DMS53 (cell line): ENCODE data around the gene SLU7.
"Not testable (repeated sequence)": the region's sequence is repeated elsewhere in the genome, so short reads cannot be mapped to it uniquely, and the experiment has no call there.

ENCODE experiments used
- DNase-seq: peaks from one replicate; lab custom pipeline; 2025; lab: John Stamatoyannopoulos, UW

The SLU7 gene

GRCh38 chr5:160450164-160450932, 31.5 kb upstream of the SLU7 start:
- no peak for DNase-seq

GRCh38 chr5:160449458-160449857, 30.6 kb upstream of the SLU7 start:
- no peak for DNase-seq

GRCh38 chr5:160448886-160449285, 30.0 kb upstream of the SLU7 start:
- DNase-seq, result no peak

DNA sequence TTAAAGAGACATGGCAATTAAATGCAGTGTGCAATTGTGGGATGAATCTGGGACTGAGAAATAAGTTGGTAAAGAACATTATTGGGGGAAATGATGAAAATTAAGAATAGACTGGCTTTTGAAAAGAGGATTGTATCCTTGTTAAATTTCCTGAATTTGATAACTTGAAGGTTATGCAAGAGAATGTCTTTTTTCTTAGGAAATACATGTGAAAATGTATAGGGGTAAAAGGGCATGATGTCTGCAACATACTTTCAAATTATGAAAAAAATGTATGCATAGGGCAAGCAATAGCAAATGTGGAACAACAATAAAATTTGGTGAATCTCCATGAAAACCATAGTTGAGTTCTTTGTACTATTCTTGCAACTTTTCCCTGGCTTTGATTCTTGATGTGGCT, 26.9 kb upstream of the SLU7 start:
- no peak for DNase-seq

- DNase-seq, result no peak
Measured at GRCh38 chr5:160445132-160445531, 26.3 kb upstream of the SLU7 start.

- no peak for DNase-seq
Measured at GRCh38 chr5:160444407-160444806, 25.5 kb upstream of the SLU7 start.

GRCh38 chr5:160442824-160443431, 24.0 kb upstream of the SLU7 start:
- peak; percentile 8 for DNase-seq

- DNase-seq, result no peak
Measured at GRCh38 chr5:160441311-160441781, 22.5 kb upstream of the SLU7 start.

- peak; percentile 86 for DNase-seq
Measured at GRCh38 chr5:160439205-160439600, 20.3 kb upstream of the SLU7 start.

GRCh38 chr5:160438316-160439204, 19.7 kb upstream of the SLU7 start:
- DNase-seq, result peak; percentile 87

DNA sequence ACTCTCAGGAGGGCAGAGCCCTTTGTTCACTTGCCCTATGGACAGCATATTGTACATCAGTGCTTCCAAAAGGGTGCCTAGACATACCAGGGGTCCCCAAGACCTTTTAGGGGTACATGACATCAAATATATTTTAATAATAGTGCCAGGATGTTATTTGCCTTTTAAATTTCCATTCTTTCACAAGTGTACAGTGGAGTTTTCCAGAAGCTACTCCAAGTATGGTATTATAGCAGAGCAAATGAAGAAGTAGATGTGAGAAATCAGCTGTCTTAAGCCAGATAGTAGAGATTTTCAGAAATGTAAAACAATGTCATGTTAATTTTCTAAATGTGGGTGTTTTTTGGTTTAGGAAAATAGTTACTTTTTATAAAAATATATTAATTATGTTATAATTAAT, 18.4 kb upstream of the SLU7 start:
- DNase-seq, result no peak

DNA sequence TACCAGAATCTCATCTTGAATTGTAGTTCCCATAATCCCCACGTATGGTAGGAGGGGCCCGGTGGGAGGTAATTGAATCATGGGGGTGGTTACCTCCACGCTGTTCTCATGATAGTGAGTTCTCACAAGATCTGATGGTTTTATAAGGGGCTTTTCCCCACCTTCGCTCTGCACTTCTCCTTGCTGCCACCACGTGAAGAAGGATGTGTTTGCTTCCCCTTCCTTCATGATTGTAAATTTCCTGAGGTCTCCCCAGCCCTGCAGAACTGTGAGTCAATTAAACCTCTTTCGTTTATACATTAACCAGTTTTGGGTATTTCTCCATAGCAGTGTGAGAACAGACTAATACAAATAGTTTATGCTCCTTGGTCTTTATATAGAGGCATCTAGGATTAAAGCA, 17.8 kb upstream of the SLU7 start:
- DNase-seq, result not testable (repeated sequence)

DNA sequence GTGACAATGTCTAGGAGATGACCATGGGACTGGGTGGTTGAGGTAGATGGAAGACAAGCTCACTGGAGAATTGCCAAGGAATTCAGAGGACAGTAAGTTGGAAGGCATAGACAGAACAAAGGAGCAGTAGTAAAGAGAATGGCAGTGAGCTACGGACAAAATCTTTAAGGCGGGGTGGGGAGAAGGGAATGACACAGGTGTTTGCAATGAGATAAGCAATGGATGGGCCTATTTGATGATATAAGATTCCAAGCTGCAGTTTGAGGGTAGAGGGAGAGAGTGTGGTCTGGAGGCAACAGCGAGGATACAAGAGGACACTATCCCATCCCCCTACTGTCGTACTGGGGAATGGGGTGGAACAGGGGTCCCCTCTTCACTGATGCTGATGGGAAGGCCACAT, 17.1 kb upstream of the SLU7 start:
- DNase-seq, result no peak

- no peak for DNase-seq
Measured at GRCh38 chr5:160435532-160435931, 16.7 kb upstream of the SLU7 start.

- DNase-seq, result peak; percentile 53
Measured at GRCh38 chr5:160434022-160434531, 15.2 kb upstream of the SLU7 start.

DNA sequence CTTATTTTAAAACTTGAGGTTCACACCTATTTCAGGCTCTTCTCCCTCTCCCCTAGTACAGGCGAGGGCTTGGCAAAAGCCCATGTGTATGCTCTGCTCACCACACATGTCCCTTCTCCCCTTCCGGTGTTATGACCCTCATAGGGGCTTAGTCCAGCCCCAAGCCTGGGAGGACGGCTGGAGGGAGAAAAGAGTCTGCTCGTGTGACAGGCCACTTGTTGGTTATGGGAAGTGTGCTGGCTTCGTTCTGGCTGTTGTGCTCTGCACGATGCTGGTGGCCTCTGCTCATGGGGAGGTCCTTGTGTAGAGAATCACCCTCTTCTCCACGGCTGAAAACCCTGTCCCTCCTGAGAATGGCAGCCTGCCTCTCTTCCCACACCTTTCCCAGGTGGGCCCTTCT, 13.9 kb upstream of the SLU7 start:
- no peak for DNase-seq

- DNase-seq, result no peak
Measured at GRCh38 chr5:160432196-160432595, 13.3 kb upstream of the SLU7 start.

- no peak for DNase-seq
Measured at GRCh38 chr5:160427607-160428006, 8.7 kb upstream of the SLU7 start.

DNA sequence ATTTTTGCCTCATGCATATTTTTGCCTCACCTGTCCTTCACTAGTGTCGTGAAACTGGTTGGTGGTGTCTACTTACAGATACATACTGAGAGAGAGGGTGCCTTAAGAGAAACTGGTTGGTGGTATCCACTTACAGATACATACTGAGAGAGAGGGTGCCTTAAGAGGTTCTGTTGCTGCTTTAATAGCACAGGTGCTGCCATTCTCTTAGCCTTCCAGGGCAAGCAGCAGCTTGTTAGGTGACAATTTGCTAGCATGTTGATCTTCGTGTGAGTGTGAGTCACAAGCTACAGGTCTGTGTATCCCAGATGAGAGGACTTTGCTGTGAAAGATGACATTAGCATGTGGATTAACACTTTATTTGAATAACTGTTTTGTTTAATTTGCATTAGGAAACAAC, 4.2 kb upstream of the SLU7 start:
- DNase-seq, result peak; percentile 71

DNA sequence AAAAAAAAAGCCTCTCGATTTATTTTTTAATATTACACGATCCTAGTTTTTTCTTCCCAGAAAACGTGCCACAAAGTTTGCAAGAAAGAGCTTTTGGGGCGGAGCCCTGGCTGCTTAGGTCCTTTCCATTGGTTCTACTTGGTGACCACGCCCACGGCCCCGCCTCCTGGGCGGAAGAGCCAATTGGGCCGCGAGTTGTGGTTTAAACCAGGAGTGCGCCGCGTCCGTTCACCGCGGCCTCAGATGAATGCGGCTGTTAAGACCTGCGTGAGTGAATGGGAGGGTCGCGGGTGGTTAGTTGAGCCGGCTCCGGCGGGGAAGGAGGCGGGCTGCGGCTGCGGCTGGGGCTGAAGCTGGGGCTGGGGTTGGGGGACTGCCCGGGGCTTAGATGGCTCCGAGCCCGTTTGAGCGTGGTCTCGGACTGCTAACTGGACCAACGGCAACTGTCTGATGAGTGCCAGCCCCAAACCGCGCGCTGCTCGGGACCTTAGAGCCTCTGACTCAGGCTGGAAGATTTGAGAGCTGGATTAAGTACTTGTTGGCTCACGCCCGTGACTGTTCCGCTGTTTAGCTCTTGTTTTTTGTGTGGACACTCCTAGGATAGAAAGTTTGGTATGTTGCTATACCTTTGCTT, 2.9 kb upstream of the SLU7 start, which contains the start of gene PTTG1:
PTTG1 (plus strand) TSS at position 231 of the 634 bp plus-strand sequence. CDS start 458 bp downstream, outside the sequence.
- peak; percentile 98 for DNase-seq

- DNase-seq, result peak; percentile 52
Measured at GRCh38 chr5:160420331-160420610, 1.4 kb upstream of the SLU7 start.
